Activated B cell treated with CpG ODN at 0.5 μM for 24 hours (primary cell): Measurements from ENCODE around the gene TNFSF4. TPM values are rescaled to one million over a fixed set of nuclear protein-coding genes. Genes with fewer than 3 reads are reported as not detected.

ENCODE experiments used
- ATAC-seq: fragments of 200-7000 bp; cut with Tn5 transposase; one replicate; pipeline ENCODE4 v1.10.0; 2021; ENCODE audit warnings: low read depth, mild to moderate bottlenecking, moderate library complexity
- CTCF ChIA-PET: fragments of 350-600 bp; sonication (Branson Sonifier 250); formaldehyde crosslinking; loops from one replicate; lab custom pipeline; 2021; ENCODE audit warnings: antibody characterized with exemption; lab: Charles Lee
- POLR2A ChIA-PET: fragments of 350-600 bp; sonication (Branson Sonifier 250); formaldehyde crosslinking; loops from one replicate; lab custom pipeline; 2021; ENCODE audit warnings: antibody characterized with exemption; lab: Charles Lee
- DNase-seq: peaks from one replicate; pipeline ENCODE4 v3.0.0; 2022
- H3K27ac Mint-ChIP-seq: one replicate; pipeline ENCODE4 v1.8.0; 2020; ENCODE audit warnings: mixed read lengths
- H3K27me3 Mint-ChIP-seq: one replicate; pipeline ENCODE4 v1.8.0; 2021; ENCODE audit warnings: mixed read lengths
- H3K36me3 Mint-ChIP-seq: one replicate; pipeline ENCODE4 v1.8.0; 2021; ENCODE audit warnings: low read depth, mixed read lengths
- H3K4me1 Mint-ChIP-seq: one replicate; pipeline ENCODE4 v1.8.0; 2021; ENCODE audit warnings: mixed read lengths
- H3K4me3 Mint-ChIP-seq: one replicate; pipeline ENCODE4 v1.8.0; 2020; ENCODE audit warnings: mild to moderate bottlenecking, mixed read lengths
- H3K9me3 Mint-ChIP-seq: one replicate; pipeline ENCODE4 v1.8.0; 2020; ENCODE audit warnings: mixed read lengths
- CTCF ChIP-seq: fragments of 200-600 bp; IDR thresholded peaks from one replicate; pipeline ENCODE4 v1.8.0; 2022; ENCODE audit warnings: antibody characterized with exemption, mild to moderate bottlenecking
- intact Hi-C: fragments of 100-400 bp; cut with micrococcal nuclease; formaldehyde crosslinking; loops from one replicate; pipeline ENCODE4 v1.15.1; 2024
- total RNA-seq: library from RNA; stranded (reverse); gene quantifications from 2 replicates; pipeline ENCODE4 v1.2.3, GENCODE V29; 2022

Gene TNFSF4
- total RNA-seq, 1 donor from 2014 or later, result 8.6 TPM

- no peaks in the 10 kb centered on the region for H3K4me1 Mint-ChIP-seq
- TF ChIP-seq CTCF, result no peak
- H3K27ac Mint-ChIP-seq, result no peak overlapping the region
- H3K9me3 Mint-ChIP-seq, result peaks cover 4% of the 10 kb centered on the region
- intact Hi-C loops, result no loop called here
- POLR2A ChIA-PET, result interaction anchor here (0.6 kb wide), 1 partner anchor 15 kb away, joined by 7 read pairs; no protein-coding TSS in a partner anchor
- no peak overlapping the region for H3K4me3 Mint-ChIP-seq
- CTCF ChIA-PET, result interaction anchor here (0.8 kb wide), 1 partner anchor 504 kb away, joined by 3 read pairs; no protein-coding TSS in a partner anchor
- H3K36me3 Mint-ChIP-seq, result no peaks in the 10 kb centered on the region
- ATAC-seq, result no peak
- no peaks in the 10 kb centered on the region for H3K27me3 Mint-ChIP-seq
- DNase-seq, result no peak
Observed at GRCh38 chr1:173248247-173248940, 41.3 kb upstream of the TNFSF4 start.

GRCh38 chr1:173245892-173246291, 38.8 kb upstream of the TNFSF4 start:
- Mint-ChIP-seq H3K9me3 (peaks cover 12% of the 10 kb centered on the region), H3K4me3 (no peak overlapping the region), H3K27ac (no peak overlapping the region), H3K4me1 (peaks cover 15% of the 10 kb centered on the region), H3K36me3 (no peaks in the 10 kb centered on the region), H3K27me3 (no peaks in the 10 kb centered on the region)
- ChIA-PET POLR2A (no interaction called here), CTCF (no interaction called here)
- DNase-seq (no peak), ATAC-seq (no peak)
- intact Hi-C loops, result no loop called here
- TF ChIP-seq CTCF, result no peak

GRCh38 chr1:173243300-173243699, 36.2 kb upstream of the TNFSF4 start:
- no peak overlapping the region for H3K27ac Mint-ChIP-seq
- no peak overlapping the region for H3K4me3 Mint-ChIP-seq
- peaks cover 16% of the 10 kb centered on the region for H3K9me3 Mint-ChIP-seq
- ATAC-seq (no peak), DNase-seq (no peak)
- TF ChIP-seq CTCF, result no peak
- ChIA-PET CTCF (interaction anchor here (1.3 kb wide), 1 partner anchor 12 kb away, joined by 4 read pairs; no protein-coding TSS in a partner anchor), POLR2A (interaction anchor here (0.6 to 0.7 kb wide), 2 partner anchors 12 to 91 kb away, joined by 3 to 7 read pairs; no protein-coding TSS in a partner anchor)
- intact Hi-C loops, result no loop called here
- H3K36me3 Mint-ChIP-seq, result peaks cover 7% of the 10 kb centered on the region
- H3K27me3 Mint-ChIP-seq, result no peaks in the 10 kb centered on the region
- peaks cover 15% of the 10 kb centered on the region for H3K4me1 Mint-ChIP-seq

GRCh38 chr1:173241528-173242347, 34.6 kb upstream of the TNFSF4 start:
- ChIA-PET POLR2A (no interaction called here), CTCF (no interaction called here)
- peaks cover 7% of the 10 kb centered on the region for H3K36me3 Mint-ChIP-seq
- H3K4me1 Mint-ChIP-seq, result peaks cover 20% of the 10 kb centered on the region
- no peak overlapping the region for H3K4me3 Mint-ChIP-seq
- intact Hi-C loops, result no loop called here
- DNase-seq, result no peak
- peak overlapping the region; percentile 3 for H3K27ac Mint-ChIP-seq
- no peaks in the 10 kb centered on the region for H3K27me3 Mint-ChIP-seq
- ATAC-seq, result peak; percentile 42
- no peak for TF ChIP-seq CTCF
- H3K9me3 Mint-ChIP-seq, result peaks cover 23% of the 10 kb centered on the region

- Mint-ChIP-seq H3K27ac (no peak overlapping the region), H3K9me3 (peaks cover 23% of the 10 kb centered on the region), H3K36me3 (peaks cover 7% of the 10 kb centered on the region), H3K4me3 (no peak overlapping the region), H3K27me3 (no peaks in the 10 kb centered on the region), H3K4me1 (peaks cover 20% of the 10 kb centered on the region)
- CTCF ChIA-PET, result no interaction called here
- DNase-seq, result no peak
- intact Hi-C loops, result no loop called here
- no peak for ATAC-seq
- POLR2A ChIA-PET, result no interaction called here
- TF ChIP-seq CTCF, result no peak
Observed at GRCh38 chr1:173240609-173241008, 33.5 kb upstream of the TNFSF4 start.
